GM21390 (cell line): ENCODE results near the gene DIS3L2.
"Not testable (repeated sequence)": the region's sequence is repeated elsewhere in the genome, so short reads cannot be mapped to it uniquely, and the experiment has no call there.

Source experiments
- ATAC-seq: cut with Tn5 transposase; IDR thresholded peaks from one replicate; pipeline ENCODE4 v1.9.1; 2021; ENCODE audit not compliant: unreplicated experiment

Gene DIS3L2

DNA sequence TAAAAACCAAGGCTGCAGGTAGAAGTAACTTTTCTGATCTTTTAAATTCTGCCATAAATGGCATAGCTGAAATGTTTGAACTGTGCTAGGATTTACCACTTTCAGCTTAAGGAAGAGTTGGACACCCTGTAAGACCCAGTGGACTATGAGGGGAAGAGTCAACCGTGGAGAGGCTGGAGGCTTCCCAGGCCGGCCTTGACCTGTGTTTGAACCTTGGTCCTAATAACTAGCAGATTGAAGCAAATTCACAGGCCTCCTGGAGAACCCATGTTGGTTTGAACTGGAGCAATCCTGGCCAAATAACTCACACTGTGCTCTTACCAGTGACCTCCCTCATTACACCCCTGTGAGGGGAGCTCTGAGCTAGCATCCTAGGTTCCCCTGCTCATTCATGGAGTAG is 329.8 kb downstream of the DIS3L2 start:
- no peak for ATAC-seq

DNA sequence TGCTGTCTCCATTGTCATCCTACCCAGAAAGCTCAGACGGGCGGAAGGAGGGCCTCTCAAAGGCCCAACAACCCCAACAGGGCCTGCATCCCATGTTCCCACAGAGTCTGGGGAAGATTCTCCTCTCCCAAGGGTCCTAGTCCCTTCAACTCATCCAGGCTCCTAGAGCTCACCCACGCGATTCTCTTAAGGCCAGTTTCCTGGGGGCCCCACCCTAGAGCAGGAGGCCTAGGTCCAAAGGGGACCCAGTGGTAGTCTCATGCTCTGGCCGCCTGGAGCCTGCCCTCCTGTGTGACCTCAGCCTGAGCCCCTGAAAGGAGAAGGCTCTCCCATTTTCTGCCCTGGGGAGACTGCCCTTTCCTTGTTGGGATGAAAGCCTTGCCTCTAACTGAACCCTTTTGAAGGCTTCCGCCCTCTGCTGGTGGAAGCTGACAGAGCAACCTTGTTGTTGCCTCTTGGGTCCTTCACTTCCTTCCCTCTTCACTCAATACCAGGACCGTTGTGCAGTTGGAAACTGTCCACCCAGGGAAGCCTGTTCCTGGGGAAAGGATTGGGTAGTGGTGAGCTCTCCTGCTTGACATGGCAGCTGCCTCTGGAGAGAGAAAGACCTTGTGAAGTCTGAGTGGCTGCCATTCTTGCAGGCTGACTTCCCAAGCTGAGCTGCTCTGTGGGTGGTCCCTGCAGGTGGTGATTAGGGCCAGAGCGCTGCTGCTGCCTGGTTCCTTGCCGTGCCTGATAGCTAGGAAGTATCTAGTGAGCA is 331.1 kb downstream of the DIS3L2 start:
- no peak for ATAC-seq

DNA sequence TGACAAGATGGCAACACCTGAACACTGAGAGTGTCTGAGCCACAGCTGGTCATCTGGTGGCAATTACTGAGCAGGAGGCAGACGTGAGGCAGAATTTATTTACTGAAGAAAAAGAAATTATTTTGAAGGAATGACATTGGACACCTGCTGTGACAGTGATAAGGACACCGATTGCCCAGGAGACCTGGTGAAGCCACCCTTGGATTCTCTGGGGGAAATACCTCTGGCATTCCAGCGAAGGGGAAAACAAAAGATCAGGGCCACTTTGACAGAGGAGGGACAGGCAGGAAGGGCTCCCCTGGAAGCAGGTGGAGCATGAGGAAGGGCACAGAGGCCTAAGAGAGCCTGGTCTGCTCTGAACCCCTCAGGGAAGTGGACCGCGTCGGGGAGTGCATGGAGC is 331.7 kb downstream of the DIS3L2 start:
- ATAC-seq, result no peak

DNA sequence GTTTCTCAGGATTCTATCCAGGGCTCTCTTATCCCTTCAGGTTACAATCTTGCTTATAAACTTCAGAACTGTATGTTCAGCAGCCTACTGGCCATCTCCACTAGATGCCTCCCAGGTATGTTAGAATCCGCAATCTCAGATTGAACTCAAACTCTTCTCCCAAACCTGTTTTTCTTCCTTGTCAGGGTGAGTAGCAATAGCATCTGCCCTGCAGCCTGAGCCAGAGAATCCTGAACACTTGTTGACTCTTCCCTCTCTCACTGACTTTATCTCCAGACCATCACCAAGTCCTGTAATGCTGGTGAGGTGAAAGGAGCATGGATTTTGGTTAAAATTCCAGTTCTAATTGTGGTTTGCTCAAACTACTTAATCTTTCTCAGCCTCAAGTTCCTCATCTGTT is 334.5 kb downstream of the DIS3L2 start:
- ATAC-seq, result no peak

DNA sequence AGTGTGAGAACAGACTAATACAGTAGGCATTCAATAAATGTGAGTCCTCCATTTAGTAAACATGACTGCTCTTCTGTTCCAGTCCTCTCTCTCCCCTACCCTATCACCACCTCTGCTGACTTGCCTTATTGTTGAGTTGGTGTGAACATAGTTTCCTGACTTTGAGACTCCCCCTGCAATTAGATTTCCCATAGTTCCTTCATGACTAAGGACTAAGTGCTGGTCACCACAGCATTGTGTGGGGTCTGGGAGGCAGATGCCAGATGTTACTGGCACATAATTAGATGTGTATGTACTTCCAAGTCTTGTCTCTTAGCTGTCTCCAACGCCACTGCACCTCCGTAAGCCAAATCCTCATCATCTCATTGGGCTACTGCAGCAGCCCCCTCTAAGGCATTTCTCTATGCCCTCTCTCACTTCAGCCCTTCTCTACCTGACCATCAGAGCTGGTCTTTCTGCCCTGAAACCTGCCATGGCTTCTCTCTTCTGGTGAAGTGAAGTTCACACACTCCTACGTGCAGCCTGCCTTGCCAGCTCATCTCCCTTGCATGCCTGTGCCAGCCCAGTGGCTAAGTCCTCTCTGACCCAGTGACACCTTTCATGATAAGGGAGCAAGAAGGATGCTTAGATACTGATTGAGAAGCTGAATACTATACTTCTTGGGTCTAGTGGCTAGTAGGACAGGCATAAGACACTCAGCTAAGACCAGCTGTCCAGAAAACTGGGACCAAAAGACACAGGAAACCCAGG is 335.4 kb downstream of the DIS3L2 start:
- no peak for ATAC-seq

DNA sequence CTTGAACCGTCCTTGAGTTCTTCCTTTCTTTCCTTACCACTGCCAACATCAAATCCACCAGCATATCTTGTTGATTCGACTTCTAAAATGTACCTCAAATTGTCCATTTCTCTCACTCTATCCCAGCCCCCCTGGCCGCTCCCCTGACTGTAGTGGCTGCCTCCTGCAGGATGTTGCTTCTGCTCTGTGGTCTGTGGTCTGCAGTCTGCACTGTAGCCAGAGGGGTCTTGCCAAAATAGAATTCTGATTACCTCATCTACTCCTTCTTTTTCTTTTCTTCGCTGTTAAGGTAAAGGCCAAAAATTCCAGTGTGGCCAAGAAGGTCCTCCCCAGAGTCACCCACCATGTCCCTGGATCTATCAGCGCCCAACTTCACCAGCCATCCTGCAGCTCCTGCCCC is 337.6 kb downstream of the DIS3L2 start:
- no peak for ATAC-seq

DNA sequence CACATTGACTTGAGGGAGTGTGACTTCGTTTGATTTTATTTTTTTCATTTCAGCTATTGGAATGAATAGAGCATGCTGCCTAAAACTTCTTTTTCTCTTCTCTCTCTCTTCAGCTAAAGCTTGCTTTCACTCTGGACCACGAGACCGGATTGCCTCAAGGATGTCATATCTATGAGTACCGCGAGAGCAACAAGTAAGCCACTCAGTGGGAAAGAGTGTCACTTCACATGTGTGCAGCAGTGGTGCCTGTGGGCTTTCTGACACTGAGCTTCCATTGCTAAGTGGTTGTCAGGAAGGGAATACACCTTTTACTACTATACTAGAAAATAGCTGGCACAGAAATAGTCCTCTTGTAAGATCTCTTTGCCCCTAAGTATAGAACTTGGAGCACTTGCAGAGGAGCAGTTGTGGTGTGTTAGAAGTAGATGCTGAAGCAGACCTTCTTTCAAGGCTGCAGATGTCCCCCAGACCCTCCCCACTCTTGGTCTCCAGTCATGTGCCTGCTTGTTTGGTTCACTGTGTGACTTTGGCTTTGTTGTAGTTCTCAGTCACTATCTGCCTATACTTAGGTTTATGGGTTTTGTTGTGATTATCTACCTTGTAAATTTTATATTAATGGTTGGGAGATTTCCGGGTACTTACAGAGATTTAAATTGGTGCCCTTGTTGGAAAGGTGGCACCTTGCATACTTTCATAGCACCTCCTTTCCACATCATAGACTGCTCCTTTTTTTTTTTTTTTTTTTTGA is 338.6 kb downstream of the DIS3L2 start:
- no peak for ATAC-seq

DNA sequence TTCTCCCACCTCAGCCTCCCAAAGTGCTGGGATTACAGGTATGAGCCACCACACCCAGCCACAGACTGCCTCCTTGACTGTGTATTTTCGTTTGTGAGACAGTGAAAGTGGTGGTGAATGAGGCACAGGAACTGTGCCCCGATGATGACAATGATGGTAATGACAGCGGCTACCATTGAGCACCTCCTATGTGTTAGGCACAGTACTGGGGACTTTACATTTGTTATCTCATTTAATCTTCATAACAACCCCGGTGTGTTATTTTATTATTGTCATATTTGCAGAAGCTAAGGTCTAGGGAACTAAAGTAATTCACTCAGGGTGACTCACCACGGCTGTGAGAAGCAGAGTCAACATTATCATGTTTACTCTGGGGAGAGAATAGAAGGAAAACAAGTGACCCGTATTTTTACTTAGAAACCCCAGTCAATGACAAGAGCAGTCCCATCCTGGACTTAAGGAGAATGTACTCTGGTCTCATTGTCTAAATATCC is 339.4 kb downstream of the DIS3L2 start:
- ATAC-seq, result no peak

DNA sequence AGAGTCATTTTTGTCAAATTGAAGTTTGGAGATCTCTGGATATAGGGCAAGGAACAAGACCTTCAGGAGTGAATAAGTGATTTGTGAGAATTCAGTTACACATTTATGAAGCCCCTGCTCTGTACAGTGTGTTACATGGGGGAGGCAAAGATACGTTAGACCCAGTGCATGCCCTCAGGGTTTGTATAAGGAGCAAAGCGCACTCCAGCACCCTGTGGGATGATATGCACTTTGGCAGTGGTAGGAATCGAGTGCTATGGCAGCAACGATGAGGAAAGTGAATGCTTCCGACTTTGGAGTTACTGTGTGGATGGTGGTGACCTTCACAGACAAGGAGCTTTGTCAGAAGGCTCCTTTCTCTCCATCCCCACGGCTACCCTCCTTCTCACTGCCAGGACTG is 342.7 kb downstream of the DIS3L2 start:
- no peak for ATAC-seq

DNA sequence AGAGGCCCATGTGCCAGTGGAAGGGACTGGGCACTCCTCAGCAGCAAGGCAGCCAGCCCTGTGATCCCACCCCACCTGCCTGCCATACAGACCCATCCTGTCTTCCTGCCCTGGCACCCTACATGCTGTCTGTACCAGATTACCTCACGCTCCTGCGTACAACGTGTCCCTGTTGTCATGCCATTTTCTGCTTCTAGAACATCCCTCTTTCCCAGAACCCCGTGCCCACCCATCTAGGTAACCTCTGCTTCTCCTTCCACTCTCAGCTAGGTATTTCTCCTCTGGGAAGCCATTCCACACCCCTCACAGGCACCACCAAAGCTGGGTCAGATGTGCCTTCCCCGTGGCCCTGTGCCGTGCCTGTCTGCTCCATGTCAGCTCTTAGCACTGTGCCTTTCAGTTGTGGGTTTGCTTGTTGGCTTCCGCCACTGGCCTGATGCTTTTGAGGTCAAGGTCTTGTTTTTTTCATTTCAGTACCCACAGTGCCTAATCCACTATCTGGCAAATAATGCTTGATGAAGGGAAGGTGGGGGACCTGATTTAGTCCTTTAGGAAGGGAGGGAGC is 345.3 kb downstream of the DIS3L2 start:
- no peak for ATAC-seq

DNA sequence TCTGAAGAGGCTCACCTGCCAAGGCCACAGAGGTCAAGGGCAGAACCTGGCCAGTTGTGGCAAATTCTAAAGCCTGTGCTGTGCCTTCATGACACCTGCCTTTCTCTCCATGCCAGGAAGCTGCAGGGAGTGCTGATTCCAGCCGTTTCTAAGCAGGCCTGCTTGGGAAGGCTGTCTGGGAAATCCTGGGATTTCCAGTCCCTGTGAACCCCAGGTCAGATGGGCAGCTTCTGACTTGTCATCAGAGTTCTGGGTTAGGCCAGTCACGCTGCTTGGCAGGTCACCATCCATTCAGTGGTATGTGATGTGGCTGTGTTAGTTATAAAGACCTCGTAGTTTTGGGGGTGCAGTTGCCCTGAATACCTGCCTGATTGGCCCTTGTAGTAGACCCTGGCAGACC is 346.3 kb downstream of the DIS3L2 start:
- ATAC-seq, result no peak

DNA sequence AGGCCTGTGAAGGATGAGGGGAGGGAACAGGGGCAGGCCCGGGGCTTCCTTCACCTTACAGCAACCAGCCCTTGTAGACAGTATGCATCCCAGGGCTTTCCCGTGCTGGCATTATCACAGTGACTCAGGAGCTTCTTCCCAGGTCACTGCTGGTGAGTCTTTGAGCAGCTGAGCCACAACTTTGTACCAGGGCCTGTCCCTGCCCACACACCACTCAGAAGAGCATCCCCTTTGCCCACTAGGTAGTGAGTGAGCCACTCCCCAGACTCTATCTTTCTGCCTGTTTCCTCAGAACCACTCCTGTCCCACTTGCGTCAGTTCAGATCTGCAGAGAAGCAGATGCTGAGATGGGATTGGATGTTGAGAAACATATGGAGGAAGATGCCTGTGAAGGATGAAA is 347.5 kb downstream of the DIS3L2 start:
- ATAC-seq, result no peak

DNA sequence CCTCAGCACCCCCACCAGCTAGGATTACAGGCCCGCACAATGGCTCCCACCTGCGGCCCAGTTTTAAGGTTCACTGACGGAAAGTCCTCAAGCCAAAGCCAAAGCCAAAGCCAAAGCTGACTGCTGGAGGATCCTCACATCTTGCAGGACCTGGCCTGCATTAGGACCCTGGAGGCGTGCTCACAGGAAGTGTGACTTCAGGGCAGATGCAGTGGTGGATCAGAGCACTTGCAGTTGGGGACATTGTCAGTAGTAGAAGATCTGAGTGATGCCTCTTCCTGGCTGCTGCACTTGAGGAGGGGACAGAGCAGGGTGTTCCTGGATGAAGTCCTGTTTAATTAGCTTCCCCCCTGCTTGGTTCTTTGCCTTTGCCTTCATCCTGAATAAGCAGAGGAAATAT is 348.1 kb downstream of the DIS3L2 start:
- ATAC-seq, result no peak

DNA sequence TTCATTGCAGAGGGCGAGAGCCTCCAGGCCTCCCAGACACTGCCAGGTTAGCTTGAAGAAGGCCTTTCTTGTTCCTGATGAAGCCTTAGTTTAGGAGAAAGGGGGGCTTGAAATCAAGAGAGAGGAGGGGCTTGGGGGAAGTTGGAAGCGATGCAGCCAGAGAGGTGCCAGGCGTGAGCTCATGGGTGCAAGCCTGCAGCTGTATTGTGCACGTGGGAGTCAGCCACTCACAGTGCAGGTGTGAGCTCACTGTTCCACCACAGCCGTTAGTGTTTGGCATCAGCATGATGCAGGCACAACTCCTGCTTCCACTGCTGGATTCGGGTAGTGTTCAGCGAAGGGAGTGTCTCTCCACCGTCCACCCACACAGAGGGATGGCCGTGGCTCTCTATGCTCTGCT is 348.6 kb downstream of the DIS3L2 start:
- ATAC-seq, result no peak

DNA sequence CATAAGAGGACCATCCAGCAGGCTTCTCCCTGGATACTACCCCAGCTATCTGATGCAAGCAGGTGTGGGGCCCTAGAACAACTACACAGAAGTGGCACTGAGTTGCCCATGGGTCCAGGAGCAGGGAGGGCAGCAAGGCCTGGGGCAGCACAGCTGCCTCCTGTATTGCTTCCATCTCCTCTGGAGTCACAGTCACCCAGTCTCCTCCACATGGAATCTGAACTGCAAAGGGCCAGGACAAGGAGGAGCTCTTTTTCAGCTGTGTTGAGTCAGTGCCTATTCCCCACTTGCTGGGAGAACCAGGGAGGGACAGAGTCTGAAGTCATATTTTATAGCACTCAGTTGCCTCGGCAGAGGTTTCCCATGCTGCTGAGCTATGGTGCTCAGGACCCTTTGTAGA is 349.2 kb downstream of the DIS3L2 start:
- ATAC-seq, result no peak

DNA sequence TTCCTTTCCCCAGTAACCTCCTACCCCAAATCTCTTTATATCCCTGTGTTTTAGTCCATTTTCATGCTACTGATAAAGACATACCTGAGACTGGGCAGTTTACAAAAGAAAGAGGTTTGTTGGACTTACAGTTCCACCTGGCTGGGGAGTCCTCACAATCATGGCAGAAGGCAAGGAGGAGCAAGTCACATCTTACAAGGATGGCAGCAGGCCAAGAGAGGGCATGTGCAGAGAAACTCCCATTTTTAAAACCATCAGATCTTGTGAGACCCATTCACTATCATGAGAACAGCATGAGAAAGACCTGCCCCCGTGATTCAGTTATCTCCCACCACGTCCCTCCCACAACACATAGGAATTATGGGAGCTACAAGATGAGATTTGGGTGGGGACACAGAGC is 352.1 kb downstream of the DIS3L2 start:
- ATAC-seq, result not testable (repeated sequence)

DNA sequence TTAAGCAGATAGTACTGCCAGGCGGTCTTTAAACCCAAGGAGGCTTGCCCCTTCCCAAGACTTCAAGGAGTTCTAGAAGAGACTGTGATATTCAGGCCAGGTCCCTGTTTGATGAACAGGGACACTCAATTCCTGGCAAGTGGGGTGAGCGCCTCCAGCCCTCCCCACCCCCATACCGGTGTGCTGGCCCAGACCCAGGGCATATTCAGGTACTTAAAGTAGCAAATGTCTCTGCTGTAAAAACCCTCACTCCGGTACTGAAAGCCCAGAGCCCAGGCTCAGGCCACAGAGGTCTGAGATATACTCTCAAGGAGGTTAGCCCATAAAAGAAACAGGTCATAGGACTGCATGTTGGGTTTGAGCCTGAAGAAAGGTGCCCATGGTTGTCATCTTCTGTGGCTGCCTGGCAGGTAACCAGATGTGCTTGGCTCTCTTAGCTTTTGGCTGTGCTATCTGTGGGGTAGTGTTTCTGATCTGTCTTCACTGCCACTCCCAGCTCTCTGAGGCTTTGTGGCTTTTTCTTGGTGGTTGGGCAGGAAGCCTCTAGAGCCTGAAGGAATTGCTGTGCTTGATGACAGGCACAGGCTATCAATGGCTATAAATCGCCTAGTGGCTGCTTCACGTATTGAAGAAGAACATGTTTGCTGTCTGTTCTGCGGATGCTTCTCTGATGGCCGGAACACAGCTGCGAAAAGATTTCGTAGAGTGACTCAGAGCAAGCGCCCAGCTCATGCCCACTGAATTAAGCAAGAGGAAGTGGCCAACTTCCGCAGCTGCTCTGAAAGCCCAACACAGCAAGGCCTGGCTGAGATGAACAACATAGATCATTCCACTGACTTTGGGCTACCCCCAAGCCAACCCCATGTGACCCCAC is 353.8 kb downstream of the DIS3L2 start:
- ATAC-seq, result peak; percentile 79

DNA sequence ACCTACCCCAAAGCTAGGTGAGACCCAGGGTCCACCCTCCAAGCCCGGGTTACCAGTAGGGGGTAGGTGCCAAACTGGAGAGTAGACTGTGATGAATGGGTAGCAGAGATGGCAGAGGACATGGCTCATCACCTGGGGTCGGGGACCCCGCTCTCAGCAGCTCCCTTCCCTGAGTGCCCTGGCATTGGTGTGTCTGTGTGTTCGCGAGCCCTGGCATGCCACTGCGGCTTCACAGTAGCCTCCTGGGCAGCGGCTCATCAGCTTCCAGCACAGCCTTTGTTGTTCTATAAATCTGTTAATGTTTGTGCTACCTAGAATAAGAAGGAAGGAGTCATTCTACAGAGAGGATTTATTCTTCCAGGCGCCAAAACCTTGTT is 354.4 kb downstream of the DIS3L2 start:
- no peak for ATAC-seq

DNA sequence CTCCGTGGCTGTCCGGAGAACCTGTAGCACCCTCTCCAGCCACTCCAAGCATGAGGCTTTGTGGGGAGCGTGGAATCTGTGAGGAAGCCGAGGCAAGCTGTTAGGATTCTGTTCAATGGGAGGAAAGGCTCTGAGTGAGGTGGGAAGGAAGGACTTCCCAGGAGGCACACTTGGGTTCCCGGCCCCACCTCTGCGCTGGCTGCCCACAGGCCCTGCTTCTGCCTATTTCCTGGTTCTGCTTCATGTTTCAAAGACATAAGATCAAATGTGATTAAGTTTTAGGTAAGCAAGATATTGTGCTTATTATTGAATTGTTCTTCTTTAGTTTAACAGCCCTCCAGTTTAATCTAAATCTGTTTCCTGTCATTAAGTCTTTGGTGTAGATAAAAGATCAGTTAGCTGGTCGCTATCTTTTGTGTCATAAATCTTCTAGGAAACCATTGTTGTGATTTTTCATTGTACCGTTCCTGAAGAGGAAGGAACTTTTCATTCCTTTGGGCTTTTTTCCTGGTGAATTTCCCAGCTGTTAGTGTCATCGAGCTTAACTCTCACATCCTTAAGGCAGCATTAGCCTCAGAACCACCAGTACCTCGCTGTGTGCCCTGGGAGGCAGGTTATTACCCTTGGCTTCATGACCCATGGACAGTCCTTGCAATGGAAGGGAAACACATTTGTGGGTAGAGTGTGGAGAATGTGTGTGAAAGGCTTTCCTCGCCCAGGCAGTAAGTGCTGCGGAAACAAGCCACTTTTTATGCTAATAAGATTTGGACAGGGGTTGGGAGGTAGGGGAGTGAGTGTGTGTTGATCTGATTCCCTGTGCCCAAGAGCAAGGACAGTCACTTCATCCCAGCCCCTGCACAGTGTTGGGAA is 355.2 kb downstream of the DIS3L2 start:
- no peak for ATAC-seq
